M059J (cell line): ENCODE data around the gene MAP3K21. TPM values are rescaled to one million over a fixed set of nuclear protein-coding genes. Genes with fewer than 3 reads are reported as not detected.

Experiments used
- DNase-seq: peaks from one replicate; pipeline ENCODE4 v3.0.0-alpha.2; 2012; ENCODE audit warnings: low read depth
- total RNA-seq: library from RNA; depleted of rRNA; stranded (reverse); fragments of >200 nt; shearing (Covaris generic); gene quantifications from 2 replicates; pipeline ENCODE4 v1.2.3, GENCODE V29; 2014

Gene MAP3K21
- total RNA-seq, 1 experiment from 2014 or later: 7.9 TPM

GRCh38 chr1:233326319-233326718 lies 1.2 kb upstream of the MAP3K21 start:
- DNase-seq: no peak

- DNase-seq: peak; percentile 87
These were observed 493 bp upstream of the MAP3K21 start for GRCh38 chr1:233326811-233327650.

GRCh38 chr1:233328142-233328921 lies 808 bp downstream of the MAP3K21 start:
- peak; percentile 34 for DNase-seq

- no peak for DNase-seq
These were observed 4.4 kb downstream of the MAP3K21 start for GRCh38 chr1:233331676-233332519.

GRCh38 chr1:233333086-233333485 lies 5.6 kb downstream of the MAP3K21 start:
- DNase-seq: no peak

- DNase-seq: no peak
These were observed 6.6 kb downstream of the MAP3K21 start for GRCh38 chr1:233334092-233334491.

GRCh38 chr1:233336554-233337456 lies 9.3 kb downstream of the MAP3K21 start:
- DNase-seq: no peak

GRCh38 chr1:233337505-233337904 lies 10.0 kb downstream of the MAP3K21 start:
- no peak for DNase-seq

- DNase-seq: no peak
These were observed 10.6 kb downstream of the MAP3K21 start for GRCh38 chr1:233338102-233338501.

- no peak for DNase-seq
These were observed 12.6 kb downstream of the MAP3K21 start for GRCh38 chr1:233340031-233340555.

- peak; percentile 15 for DNase-seq
These were observed 13.5 kb downstream of the MAP3K21 start for GRCh38 chr1:233340966-233341516.

GRCh38 chr1:233342086-233342485 lies 14.6 kb downstream of the MAP3K21 start:
- DNase-seq: no peak

GRCh38 chr1:233343262-233343661 lies 15.7 kb downstream of the MAP3K21 start:
- no peak for DNase-seq

GRCh38 chr1:233347338-233347737 lies 19.8 kb downstream of the MAP3K21 start:
- DNase-seq: no peak

GRCh38 chr1:233349137-233349536 lies 21.6 kb downstream of the MAP3K21 start:
- DNase-seq: no peak

- DNase-seq: no peak
These were observed 27.5 kb downstream of the MAP3K21 start for GRCh38 chr1:233354983-233355382.

GRCh38 chr1:233355841-233356704 lies 28.5 kb downstream of the MAP3K21 start:
- DNase-seq: no peak

- no peak for DNase-seq
These were observed 29.1 kb downstream of the MAP3K21 start for GRCh38 chr1:233356705-233356987.

GRCh38 chr1:233357595-233358397 lies 30.3 kb downstream of the MAP3K21 start:
- peak; percentile 57 for DNase-seq
